ENCODE measurements around the gene RELCH.

The RELCH gene

DNA sequence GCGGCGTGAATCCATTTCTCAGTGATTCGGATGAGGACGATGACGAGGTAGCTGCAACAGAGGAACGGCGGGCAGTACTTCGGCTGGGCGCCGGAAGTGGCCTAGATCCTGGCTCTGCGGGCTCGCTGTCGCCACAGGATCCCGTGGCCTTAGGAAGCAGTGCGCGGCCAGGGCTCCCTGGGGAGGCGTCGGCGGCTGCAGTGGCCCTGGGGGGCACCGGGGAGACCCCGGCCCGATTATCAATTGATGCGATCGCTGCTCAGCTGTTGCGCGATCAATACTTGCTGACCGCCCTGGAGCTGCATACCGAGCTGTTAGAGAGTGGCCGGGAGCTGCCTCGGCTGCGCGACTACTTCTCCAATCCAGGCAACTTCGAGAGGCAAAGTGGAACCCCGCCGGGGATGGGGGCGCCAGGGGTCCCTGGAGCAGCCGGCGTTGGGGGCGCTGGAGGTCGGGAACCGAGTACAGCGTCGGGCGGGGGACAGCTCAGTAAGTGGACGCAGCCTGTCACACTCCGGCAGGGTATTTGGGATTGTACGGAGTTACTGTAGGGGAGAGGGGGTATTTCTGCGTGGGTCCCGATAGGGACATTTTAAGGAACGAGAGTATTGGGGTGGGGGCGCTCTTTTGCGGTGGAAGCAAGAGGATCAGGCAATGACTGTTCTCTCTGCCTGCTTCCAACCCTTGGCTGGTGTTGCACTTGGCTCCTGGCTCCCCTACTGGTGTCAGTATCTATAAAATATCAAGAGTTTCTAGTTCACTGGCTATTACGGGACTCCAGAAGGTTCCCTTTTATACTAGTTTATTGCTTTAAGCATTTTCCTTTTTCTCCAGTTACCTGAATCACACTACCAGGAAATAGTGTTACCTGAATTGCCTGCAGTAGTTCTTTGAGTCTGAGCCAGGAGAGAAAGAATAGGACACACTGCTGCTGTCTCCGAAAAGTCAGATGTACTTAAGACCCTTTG, 772 bp downstream of the RELCH start:
- no peak for DNase-seq (ENCODE audit: low read depth in 2 of 2)

DNA sequence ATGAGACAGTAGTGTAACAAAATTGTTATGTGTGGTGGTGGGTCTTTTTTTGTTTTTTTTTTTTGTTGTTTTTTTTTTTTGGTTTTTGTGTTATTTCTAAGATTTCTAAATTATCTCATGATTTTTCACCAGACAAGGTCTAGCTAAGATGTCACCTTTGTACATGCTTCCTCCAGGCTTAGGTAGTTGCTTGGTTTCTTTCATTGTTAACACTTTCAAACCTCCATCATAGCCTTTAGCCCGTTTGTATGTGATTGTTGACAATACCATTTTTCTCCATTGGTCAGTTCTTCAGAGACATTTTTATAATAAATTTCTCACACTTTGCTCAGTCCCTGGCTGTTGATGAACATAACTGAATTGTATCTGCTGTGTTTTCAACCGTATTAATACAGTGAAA, 2.2 kb downstream of the RELCH start:
- DNase-seq (ENCODE audit: low read depth in 2 of 2), result no peak

DNA sequence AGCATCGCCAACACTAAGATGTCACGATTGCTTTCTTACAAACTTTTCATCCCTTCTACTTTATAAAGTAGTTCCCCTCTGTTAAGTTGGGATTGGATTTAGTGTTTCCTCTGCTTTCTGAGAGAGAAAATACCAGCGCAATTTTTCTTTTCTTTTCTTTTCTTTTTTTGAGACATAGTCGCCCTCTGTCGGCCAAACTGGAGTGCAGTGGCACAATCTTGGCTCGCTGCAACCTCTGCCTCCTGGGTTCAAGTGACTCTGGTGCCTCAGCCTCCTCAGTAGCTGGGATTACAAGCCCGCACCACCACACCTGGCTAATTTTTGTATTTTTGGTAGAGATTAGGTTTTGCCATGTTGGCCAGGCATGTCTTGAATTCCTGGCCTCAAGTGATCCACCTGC, 9.0 kb downstream of the RELCH start:
- DNase-seq (ENCODE audit: low read depth in 2 of 2), result no peak

DNA sequence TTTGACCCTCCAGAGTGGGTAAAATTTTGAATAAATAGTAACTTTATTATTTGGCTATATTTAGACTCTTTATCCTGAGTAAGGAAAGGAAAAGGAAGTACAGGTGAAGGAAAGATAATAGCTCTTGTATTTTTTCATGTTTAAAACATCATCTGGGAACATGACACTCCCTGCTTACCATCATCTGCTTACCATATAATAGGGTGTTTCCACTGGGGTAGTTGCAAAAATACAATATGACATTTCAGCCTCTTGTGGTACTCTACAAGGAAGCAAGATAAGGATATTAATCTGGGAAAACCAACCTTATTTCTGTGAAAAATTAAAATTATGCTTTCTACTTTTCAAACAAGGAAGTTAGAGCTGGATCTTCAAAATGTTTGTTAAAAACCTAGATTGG, 9.9 kb downstream of the RELCH start:
- no peak for DNase-seq (ENCODE audit: low read depth in 2 of 2)

DNA sequence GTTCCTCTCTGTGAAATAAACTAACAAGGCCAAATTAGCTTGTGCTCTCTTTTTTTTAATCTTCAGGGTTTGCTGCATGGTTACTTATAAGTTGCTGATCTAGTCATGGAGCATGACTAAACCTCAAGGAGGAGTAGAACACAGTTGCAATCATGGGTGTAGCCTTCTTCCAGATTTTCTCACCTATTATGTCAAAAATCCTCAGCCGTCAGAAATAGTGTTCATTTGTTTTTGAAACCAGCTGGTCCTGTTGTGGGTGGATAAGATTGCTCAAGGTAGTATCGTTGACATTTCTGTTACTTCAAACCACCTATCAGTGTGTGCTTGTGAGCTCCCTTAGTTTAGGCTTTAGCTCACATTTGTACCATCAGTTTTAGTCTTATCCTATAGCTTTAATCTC, 11.2 kb downstream of the RELCH start:
- no peak for DNase-seq (ENCODE audit: low read depth in 2 of 2)

DNA sequence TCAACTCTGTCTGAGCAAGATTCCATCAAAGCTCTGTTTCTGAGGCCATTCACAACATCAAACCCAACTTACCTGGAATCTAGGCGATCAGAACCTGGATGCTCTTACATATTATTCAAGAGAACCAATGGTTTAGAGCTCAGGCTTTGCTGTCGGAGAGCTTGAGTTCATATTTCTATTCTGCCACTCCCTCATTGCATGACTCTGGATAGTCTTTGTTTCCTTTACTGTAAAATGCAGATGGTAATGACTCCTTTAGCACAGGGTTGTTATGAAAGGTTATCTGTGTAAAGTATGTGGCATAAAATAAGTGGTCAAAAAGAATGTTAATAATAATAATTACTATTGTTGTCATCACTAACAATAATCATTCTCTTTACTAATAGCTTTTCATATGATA, 12.6 kb downstream of the RELCH start:
- DNase-seq (ENCODE audit: low read depth in 2 of 2), result no peak

DNA sequence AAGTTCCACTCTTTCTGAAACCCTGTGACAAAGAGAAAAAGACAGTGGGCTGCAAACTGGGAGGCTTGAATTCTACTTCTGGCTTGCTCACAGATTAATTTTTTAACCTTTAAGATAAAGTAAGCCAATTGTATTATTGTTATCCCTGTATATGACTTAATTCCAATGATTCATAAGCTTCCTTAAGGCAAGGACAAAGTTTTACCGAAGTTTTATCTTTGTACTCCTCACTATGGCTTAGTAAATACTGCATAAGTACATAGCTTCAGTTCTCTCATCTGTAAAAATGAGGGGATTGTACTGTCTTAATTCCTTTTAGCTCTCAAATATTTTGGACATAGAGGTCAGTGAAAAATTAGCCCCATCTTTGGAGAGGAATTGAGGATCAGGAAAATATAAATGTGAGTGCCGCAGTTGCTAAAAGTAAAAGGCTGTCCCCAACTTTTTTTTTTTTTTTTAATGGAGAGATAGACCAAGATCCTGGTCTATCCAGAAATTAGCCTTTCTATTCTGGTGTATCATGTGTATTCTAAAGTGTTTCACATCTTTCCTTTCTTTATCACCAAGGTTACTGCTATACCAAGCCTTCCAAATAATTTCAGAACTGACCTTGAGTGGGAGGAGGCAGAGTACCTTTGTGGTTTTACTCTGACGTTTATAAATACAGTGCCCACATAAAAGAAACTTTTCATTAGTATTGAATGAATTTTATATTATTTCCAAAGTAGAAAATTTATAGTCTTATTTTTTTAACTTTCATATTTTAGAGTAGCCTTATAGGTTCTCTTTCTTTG, 13.3 kb downstream of the RELCH start:
- no peak for DNase-seq (ENCODE audit: low read depth in 2 of 2)

DNA sequence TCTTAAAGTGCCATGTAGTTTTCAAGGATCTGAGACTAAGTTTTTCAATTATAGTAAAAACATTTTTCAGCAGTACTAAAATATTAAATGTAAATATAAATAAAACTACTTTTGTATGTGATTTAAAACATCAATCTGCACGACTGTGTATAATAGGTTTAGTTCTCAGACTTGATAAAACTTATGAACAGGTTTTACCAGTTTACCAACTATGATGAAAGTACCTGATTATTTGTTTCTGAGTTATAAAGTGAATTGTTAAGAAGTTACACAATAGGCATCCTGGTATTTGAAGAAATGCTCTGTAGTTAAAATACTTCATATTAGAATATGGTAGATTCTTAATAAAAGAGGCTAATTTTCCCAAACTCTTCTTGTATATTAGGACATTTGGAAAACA, 14.8 kb downstream of the RELCH start:
- no peak for DNase-seq (ENCODE audit: low read depth in 2 of 2)

DNA sequence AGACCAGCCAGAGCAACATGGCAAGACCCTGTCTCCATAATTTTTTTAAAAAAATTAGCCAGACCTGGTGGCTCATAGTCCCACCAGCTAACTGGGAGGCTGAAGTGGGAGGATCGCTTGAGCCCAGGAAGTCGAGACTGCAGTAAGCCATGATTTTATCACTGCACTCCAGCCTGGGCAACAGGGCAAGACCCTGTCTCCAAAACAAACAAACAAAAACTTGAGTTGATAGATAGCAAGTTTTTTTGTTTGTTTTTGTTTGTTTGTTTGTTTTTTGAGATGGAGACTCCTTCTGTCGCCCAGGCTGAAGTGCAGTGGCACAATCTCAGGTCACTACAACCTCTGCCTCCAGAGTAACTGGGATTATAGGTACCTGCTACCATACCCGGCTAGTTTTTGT, 18.8 kb downstream of the RELCH start:
- DNase-seq (ENCODE audit: low read depth in 2 of 2), result no peak

DNA sequence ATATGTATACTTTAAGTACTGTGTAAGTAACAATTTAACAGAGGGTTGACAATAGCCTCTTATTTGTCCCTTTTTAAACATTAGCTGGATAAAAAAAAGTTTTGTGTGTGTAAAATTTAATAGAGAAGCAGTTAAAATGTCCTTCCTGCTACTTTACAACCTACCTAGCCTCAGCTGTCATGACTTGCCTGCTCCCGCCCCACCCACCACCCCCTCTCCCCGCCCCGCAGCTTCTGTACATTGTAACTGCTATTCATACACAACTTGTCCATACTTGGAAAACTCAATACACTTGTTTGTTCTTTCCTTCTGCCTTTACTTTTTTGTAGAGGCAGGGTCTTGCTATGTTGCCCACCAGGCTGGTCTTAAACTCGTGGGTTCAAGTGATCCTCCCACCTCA, 19.5 kb downstream of the RELCH start:
- no peak for DNase-seq (ENCODE audit: low read depth in 2 of 2)

DNA sequence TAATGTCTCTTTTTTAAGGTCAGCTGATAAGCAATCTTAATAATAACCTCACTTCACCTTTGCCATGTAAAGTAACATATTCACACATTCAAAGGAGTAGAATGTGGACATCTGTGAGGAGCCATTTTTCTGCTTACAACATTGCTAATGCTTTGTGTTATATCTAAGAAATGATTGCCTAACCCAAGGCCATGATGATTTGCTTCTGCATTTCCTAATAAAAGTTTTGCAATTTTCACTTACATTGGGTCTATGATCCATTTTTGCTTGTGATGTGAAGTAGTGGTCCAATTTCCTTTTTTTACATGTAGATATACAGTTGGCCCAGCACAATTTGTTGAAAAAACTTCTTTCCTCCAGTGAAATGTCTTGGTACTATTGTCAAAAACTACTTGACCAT, 22.0 kb downstream of the RELCH start:
- no peak for DNase-seq (ENCODE audit: low read depth in 2 of 2)

DNA sequence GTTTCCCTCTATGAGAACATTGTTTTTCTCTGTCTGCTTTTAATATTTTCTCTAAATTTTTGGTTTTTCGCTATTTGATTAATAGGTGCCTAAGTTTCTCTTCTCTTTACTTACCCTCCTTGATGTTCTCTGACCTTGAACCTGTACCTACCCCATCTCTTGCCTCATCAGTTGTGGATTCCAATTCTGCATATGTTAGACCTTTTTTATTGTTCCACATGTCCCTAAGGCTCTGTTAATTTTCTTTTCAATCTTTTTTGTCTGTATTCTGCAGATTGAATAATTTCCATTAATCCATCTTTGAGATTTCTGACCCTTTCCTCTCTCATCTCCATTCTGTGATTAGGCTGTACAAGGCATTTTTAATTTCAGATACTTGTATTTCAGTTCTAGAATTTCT, 23.1 kb downstream of the RELCH start:
- no peak for DNase-seq (ENCODE audit: low read depth in 2 of 2)

DNA sequence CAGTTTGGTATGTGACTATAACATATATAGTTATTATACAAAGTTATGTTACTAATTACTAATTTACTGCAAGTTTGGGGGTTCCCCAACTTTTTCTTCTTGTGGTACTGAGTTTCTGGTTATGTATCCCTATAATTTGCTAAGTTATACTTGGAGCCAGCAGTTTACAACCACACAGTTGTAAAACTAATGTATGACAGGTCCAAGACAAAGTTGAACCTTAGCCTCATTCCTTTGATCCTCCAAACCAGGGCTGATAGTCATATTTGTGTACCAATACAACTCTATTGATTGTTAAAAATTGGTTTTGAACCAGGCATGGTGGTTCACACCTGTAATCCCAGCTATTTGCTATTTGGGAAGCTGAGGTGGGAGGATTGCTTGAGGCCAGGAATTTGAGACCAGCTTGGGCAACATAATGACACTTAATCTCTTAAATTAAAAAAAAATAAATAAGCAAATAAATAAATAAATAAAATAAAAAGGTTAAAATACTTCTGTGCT, 24.3 kb downstream of the RELCH start:
- DNase-seq (ENCODE audit: low read depth in 2 of 2), result no peak

DNA sequence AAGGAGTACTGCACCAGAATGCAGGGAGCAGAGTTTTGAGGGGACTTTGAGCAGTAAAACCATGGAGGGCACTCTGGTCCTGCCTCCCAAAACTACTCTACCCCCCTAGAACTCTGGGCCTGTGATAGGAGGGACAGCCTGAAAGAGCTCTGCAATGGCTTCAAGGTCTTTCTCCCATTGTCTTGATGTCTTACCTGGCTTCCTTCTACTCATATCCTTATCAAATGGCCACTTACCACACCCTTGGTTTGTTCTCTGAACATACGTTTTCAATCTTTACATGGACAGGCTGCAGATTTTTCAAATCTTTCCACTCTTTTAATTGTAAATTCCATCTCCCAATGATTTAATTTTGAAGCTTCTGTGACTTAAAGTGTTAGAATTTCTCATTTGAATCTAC, 27.7 kb downstream of the RELCH start:
- no peak for DNase-seq (ENCODE audit: low read depth in 2 of 2)

DNA sequence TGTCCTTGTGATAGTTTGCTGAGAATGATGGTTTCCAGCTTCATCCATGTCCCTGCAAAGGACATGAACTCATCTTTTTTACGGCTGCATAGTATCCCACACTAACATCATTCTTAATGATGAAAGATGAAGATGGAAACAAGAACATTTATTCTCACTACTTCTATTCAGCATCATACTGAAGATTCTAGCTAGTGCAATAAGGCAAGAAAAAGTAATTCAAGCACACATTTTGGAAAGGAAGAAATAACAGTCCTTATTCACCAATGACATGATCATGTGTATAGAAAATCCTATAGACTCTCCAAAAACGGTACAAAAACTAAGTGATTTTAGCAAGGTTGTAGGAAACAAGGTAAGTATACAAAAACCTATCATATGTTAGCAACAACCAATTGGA, 37.2 kb downstream of the RELCH start:
- DNase-seq (ENCODE audit: low read depth in 2 of 2), result no peak

DNA sequence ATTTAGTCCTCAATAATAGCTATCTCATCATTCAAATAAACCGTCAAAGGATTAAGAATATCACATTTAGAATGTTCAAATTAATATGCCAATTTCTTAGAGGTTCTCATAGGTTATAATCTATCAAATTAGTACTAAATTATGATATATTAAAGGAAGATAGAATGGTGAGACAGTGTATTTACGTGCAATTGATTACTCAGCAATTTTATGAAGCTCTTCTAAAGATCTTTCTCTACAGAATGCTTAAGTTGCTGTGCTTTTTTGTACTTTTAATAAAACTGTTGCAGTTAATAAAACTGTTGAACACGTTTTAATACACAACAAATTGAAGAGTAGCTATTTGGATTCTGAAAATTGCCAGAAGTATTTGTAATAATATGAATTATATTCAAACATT, 39.0 kb downstream of the RELCH start:
- no peak for DNase-seq (ENCODE audit: low read depth in 2 of 2)

DNA sequence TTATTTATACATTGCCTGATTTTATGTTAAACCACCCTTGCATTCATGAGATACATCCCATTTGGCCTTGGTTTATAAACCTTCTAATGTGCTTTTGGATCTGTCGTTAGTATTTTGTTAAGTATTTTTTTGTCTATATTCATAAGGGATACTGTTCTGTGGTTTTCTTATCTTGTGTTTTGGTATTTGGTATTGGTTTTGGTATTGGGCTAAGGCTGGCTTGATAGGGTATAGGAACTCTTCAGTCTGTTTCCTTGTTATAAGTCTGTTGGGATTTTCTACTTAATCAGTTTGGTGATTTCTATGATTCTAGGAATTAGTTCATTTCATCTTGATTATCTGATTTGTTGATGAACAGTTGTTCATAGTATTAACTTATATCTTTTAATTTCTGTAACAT, 49.2 kb downstream of the RELCH start:
- no peak for DNase-seq (ENCODE audit: low read depth in 2 of 2)

DNA sequence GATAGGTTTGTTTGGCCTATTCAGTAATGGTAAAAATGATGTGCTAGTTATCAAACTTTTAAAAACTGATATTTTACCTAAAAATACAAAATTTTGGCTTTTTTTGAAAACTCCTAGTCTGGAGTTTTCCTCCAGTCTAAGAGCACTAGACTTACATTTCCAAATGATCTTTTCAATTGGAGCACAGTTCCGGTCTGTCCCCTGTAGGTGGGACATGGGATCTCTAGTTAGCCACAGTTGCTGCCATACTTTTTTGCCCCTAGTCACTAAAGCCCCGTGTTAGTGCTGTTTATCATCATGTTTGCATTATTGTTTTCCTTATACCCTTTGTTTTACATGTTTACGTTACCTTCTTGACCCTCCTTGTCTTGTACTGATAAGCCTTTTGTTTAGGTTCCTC, 52.4 kb downstream of the RELCH start:
- no peak for DNase-seq (ENCODE audit: low read depth in 2 of 2)

DNA sequence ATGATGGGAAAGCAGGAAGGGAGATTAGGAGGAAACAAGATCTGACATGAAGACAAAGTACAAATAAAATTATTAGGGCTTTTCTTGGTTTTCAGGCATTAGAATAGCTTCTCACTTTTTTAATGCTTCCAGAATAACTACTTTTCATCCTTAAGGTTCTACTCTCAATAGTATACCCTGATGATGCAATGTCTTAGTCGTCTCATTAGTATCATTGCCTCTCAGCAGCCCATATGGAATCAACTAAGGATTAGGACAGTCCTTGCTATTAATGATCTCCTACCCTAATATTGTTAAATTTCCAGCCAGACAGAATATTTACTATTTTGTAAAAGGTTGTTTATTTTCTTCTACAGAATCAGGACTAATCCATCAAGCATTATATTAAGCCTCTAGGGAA, 55.9 kb downstream of the RELCH start:
- DNase-seq (ENCODE audit: low read depth in 2 of 2), result no peak

DNA sequence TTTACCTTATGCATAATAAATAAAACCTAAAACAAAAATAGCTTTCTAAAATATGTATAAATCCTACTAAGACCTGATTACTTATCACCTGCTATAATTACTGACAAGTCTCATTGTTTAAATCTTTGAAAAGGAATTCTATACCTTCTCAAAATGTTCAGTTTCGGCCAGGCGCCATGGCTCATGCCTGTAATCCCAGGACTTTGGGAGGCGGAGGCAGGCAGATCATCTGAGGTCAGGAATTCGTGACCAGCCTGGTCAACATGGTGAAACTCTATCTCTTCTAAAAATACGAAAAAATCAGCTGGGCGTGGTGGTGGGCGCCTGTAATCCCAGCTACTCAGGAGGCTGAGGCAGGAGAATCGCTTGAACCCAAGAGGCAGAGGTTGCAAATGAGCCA, 58.1 kb downstream of the RELCH start:
- no peak for DNase-seq (ENCODE audit: low read depth in 2 of 2)

DNA sequence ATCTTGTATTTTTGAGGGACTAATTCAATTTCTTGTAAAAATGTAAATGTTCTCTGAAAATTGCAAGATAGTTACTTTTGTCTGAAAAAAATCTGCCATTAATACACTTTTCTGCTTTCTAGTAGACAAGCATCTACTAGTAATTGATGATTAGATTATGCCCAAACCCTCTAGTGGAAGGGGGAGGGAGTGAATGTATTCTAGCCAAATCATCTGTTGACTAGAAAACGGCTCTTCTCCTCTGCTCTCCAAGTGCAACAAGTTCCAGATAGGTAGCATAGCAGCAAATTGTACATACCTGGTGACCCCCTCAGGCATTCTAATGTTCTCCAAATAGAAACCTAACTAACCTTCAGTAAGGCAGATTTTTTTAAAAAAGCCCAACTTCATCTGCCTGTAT, 58.6 kb downstream of the RELCH start:
- DNase-seq (ENCODE audit: low read depth in 2 of 2), result no peak

DNA sequence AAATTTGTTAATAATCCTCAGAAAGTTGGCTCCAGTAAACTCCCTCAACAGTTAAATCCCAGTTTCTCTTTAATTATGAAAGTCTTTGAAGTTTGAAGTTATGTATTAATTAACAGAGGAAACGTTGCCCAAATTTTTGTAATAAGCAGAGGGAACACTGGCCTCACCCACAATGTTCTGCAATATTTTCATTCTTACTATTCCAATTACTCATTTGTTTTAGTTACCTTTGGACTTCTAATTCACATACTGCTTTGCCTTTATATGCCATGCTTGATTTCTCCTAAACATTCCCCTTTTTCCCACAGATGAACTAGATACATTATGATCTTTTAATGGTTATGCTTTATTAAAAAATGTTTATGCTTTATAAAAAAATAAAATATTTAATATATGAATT, 61.3 kb downstream of the RELCH start:
- no peak for DNase-seq (ENCODE audit: low read depth in 2 of 2)

Measured in stimulated activated CD4-positive, alpha-beta T cell treated with anti-CD3 and anti-CD28 coated beads, Interleukin-4, amount 100 ng/mL, for 48 hours (primary cell).